Right lobe of liver (tissue), 4 donors: ENCODE measurements around the gene MAP3K1.

Experiments used
- POLR2A ChIP-seq: fragments of 450-650 bp; IDR thresholded peaks from one replicate; pipeline ENCODE4 v1.6.1; 2017; ENCODE audit warnings: antibody characterized with exemption, mild to moderate bottlenecking
- TF ChIP-seq, protein P1 (sequence below), 4 donors: fragments of 200-600 bp in 3 of 4; fragments of 450-650 bp in 1 of 4; IDR thresholded peaks; one replicate each; pipeline versions ENCODE4 v1.5.1 to v1.8.0; 2016 to 2022; ENCODE audit warnings: antibody characterized with exemption in 4 of 4, mild to moderate bottlenecking in 2 of 4
- donor health status: DM: no; HTN: no; CAD: no.
- donor health status: DM: no; HTN: no; CAD: no.
- donor health status: DM: no; HTN: yes; CAD: no.

GRCh38 chr5:56812110-56812509 lies 3.2 kb upstream of the MAP3K1 start:
- TF ChIP-seq, protein P1, sequence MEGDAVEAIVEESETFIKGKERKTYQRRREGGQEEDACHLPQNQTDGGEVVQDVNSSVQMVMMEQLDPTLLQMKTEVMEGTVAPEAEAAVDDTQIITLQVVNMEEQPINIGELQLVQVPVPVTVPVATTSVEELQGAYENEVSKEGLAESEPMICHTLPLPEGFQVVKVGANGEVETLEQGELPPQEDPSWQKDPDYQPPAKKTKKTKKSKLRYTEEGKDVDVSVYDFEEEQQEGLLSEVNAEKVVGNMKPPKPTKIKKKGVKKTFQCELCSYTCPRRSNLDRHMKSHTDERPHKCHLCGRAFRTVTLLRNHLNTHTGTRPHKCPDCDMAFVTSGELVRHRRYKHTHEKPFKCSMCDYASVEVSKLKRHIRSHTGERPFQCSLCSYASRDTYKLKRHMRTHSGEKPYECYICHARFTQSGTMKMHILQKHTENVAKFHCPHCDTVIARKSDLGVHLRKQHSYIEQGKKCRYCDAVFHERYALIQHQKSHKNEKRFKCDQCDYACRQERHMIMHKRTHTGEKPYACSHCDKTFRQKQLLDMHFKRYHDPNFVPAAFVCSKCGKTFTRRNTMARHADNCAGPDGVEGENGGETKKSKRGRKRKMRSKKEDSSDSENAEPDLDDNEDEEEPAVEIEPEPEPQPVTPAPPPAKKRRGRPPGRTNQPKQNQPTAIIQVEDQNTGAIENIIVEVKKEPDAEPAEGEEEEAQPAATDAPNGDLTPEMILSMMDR (IDR thresholded peaks at IDR 0.05) = no peak
- no peak for TF ChIP-seq POLR2A
